Measurements from ENCODE around the gene WWOX. TPM values are rescaled to one million over a fixed set of nuclear protein-coding genes. Genes with fewer than 3 reads are reported as not detected.

WWOX gene
- total and polyA plus RNA-seq, 7 donors = 7.1 to 46.8 (median 16.1) TPM

DNA sequence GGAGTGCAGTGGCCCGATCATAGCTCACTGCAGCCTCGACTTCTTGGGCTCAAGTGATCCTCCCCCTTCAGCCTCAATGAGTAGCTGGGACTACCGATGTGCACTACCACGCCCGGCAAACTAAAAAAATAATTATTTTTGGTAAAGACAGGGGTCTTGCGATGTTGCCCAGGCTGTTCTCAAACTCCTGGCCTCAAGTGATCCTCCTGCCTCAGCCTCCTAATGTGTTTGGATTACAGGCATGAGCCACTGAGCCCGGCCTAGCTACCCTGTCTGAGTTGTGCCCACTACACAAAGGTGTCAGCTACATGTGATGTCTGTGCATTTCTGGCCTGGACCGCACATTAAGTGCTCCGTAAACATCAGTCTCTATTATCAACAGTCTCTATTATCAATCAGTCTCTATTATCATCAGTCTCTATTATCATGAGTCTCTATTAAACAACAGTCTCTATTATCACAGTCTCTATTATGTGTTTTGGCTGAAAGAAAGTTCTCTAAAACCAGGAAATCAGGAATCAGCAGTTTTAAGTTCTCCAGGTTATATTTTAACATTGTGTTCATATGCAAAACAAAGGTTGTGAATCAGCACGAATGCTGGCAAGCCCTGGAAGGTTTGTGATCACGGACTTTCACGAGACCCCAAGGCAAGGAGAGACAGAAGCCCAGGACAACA, 721 bp upstream of the WWOX start:
- no peaks in the 10 kb centered on the region for H3K27me3 ChIP-seq
- intact Hi-C loops (cut with DNase I) = loop anchor here (5.0 kb wide), 1 partner anchor 376 kb away; the partner anchor contains the start of gene NUDT7
- H3K9me3 ChIP-seq = no peaks in the 10 kb centered on the region
- H3K27ac ChIP-seq = peak overlapping the region; percentile 85 to 94 (median 91)
- WGBS, 2 donors = 64 to 67% methylated on average over 12 of the region's 12 CpGs
- no peak for DNase-seq
- TF ChIP-seq POLR2AphosphoS5 (IDR thresholded peaks at IDR 0.05) (no peak), EP300 (IDR thresholded peaks at IDR 0.05) (no peak), POLR2A (IDR thresholded peaks at IDR 0.05) (no peak)
- TF ChIP-seq, protein P1, sequence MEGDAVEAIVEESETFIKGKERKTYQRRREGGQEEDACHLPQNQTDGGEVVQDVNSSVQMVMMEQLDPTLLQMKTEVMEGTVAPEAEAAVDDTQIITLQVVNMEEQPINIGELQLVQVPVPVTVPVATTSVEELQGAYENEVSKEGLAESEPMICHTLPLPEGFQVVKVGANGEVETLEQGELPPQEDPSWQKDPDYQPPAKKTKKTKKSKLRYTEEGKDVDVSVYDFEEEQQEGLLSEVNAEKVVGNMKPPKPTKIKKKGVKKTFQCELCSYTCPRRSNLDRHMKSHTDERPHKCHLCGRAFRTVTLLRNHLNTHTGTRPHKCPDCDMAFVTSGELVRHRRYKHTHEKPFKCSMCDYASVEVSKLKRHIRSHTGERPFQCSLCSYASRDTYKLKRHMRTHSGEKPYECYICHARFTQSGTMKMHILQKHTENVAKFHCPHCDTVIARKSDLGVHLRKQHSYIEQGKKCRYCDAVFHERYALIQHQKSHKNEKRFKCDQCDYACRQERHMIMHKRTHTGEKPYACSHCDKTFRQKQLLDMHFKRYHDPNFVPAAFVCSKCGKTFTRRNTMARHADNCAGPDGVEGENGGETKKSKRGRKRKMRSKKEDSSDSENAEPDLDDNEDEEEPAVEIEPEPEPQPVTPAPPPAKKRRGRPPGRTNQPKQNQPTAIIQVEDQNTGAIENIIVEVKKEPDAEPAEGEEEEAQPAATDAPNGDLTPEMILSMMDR (IDR thresholded peaks at IDR 0.05) = no peak
- H3K4me3 ChIP-seq = peak overlapping the region; percentile 70 to 96 (median 90)
- peaks cover 0 to 14% (median 7%) of the 10 kb centered on the region in 4 donors for H3K4me1 ChIP-seq
- no peaks in the 10 kb centered on the region for H3K36me3 ChIP-seq

DNA sequence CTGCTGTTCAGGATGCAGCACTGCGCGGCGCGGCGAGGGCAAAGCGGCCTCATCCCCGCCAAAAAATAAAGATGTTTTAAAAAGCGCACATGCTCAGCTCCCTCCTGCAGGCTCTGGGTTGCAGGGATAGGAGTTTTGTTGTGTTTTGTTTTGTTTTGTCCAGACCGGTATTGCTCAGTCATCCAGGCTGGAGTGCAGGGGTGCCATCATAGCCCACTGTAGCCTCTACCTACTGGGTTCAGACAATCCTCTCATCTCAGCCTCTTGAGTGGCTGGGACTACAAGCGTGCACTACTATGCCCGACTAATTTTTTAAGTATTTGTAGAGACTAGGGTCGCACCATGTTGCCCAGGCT, 636 bp downstream of the WWOX start:
- no peaks in the 10 kb centered on the region for H3K27me3 ChIP-seq
- H3K4me1 ChIP-seq = peaks cover 0 to 14% (median 7%) of the 10 kb centered on the region in 4 donors
- H3K36me3 ChIP-seq = no peaks in the 10 kb centered on the region
- WGBS, 2 donors = 5 to 11% methylated on average over 12 of the region's 12 CpGs
- H3K4me3 ChIP-seq = peak overlapping the region; percentile 70 to 96 (median 90)
- TF ChIP-seq, protein P1 (IDR thresholded peaks at IDR 0.05) = peak in 2 of 4 experiments; percentile 62 to 85
- TF ChIP-seq POLR2AphosphoS5 (IDR thresholded peaks at IDR 0.05) = no peak
- TF ChIP-seq EP300 (IDR thresholded peaks at IDR 0.05) = no peak
- peak overlapping the region; percentile 85 to 94 (median 91) for H3K27ac ChIP-seq
- no peak for DNase-seq
- intact Hi-C loops (cut with DNase I) = loop anchor here (10.0 kb wide), 1 partner anchor 425 kb away; no protein-coding TSS in a partner anchor
- no peaks in the 10 kb centered on the region for H3K9me3 ChIP-seq

DNA sequence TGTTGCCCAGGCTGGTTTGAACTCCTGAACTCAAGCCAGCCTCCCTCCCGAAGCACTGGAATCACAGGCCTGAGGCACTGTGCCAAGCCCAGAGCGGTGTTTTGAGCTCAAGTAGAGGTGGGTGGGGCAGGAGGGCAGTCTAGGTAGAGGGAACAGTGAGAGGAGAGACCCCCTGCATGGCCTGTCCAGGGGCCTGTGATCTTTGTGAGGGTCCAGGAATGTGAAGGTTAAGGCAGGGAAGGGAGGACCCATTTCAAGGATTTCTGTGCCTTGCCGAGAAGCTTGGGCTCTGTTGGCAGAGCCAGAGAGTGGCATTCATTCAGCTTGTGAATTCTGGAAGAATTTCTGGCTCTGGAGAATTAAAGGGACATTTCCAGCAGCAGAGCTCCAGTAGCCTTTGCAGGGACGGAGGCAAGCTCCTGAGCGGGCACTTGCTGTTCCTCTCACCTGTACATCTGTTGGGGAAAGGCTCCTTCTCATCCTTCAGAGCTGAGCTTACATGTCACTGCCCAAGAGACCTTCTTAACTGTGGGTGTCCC, 2.7 kb downstream of the WWOX start:
- DNase-seq = no peak
- TF ChIP-seq POLR2A (IDR thresholded peaks at IDR 0.05) (no peak), POLR2AphosphoS5 (IDR thresholded peaks at IDR 0.05) (no peak), EP300 (IDR thresholded peaks at IDR 0.05) (no peak)
- TF ChIP-seq, protein P1 (IDR thresholded peaks at IDR 0.05) = no peak
- Histone ChIP-seq H3K4me3 (no peak overlapping the region), H3K9me3 (no peaks in the 10 kb centered on the region), H3K27me3 (no peaks in the 10 kb centered on the region), H3K4me1 (peaks cover 0 to 14% (median 9%) of the 10 kb centered on the region in 4 donors), H3K27ac (no peak overlapping the region), H3K36me3 (no peaks in the 10 kb centered on the region)
- WGBS, 2 donors = 82 to 86% methylated on average over 5 of the region's 5 CpGs
- intact Hi-C loops (cut with DNase I) = loop anchor here (10.0 kb wide), 1 partner anchor 427 kb away; no protein-coding TSS in a partner anchor

GRCh38 chr16:78102865-78103264, 3.4 kb downstream of the WWOX start:
- Histone ChIP-seq H3K9me3 (no peaks in the 10 kb centered on the region), H3K27me3 (no peaks in the 10 kb centered on the region), H3K36me3 (no peaks in the 10 kb centered on the region), H3K27ac (no peak overlapping the region), H3K4me1 (peaks cover 0 to 14% (median 9%) of the 10 kb centered on the region in 4 donors), H3K4me3 (no peak overlapping the region)
- intact Hi-C loops (cut with DNase I) = loop anchor here (10.0 kb wide), 1 partner anchor 428 kb away; no protein-coding TSS in a partner anchor
- 83 to 86% methylated on average over 11 of the region's 11 CpGs for WGBS, 2 donors
- no peak for TF ChIP-seq EP300 (IDR thresholded peaks at IDR 0.05)
- no peak for TF ChIP-seq POLR2A (IDR thresholded peaks at IDR 0.05)
- TF ChIP-seq, protein P1 (IDR thresholded peaks at IDR 0.05) = no peak
- no peak for TF ChIP-seq POLR2AphosphoS5 (IDR thresholded peaks at IDR 0.05)
- DNase-seq = no peak
